ENCODE measurements around the gene ZFP90. TPM values are rescaled to one million over a fixed set of nuclear protein-coding genes. Genes with fewer than 3 reads are reported as not detected.

Gene ZFP90
- 10 to 100 TPM; 27.2 to 30.3 TPM for total RNA-seq

- H3K27me3 ChIP-seq (replicated peaks; ENCODE audit: insufficient read depth): no peaks in the 10 kb centered on the region
- no peaks in the 10 kb centered on the region for H3K9me3 ChIP-seq
- whole genome bisulfite sequencing: 2% methylated on average over 56 of the region's 71 CpGs
- peak within 1 kb of the TSS; percentile 84 to 91 for H3K4me3 ChIP-seq
- no peaks in the 10 kb centered on the region for H3K4me1 ChIP-seq (replicated peaks)
- TF ChIP-seq POLR2A (IDR thresholded peaks at IDR 0.05) (peak; percentile 48), POLR2AphosphoS5 (IDR thresholded peaks at IDR 0.05) (peak; percentile 89), CTCF (IDR thresholded peaks at IDR 0.05) (no peak)
- DNase-seq (ENCODE audit: low spot score): peak; percentile 76
- intact Hi-C loops (cut with DNase I): no loop called here
- no peaks in the 10 kb centered on the region for H3K36me3 ChIP-seq
- peak within 1 kb of the TSS; percentile 57 to 66 for H3K27ac ChIP-seq
Measured at GRCh38 chr16:68538880-68539701, at the start of gene ZFP90. ZFP90 (plus strand) TSS chr16:68539291; CDS start chr16:68539793, 502 bp downstream.

- Histone ChIP-seq H3K4me1 (replicated peaks) (no peaks in the 10 kb centered on the region), H3K27me3 (replicated peaks; ENCODE audit: insufficient read depth) (no peaks in the 10 kb centered on the region), H3K9me3 (no peaks in the 10 kb centered on the region), H3K4me3 (no peak overlapping the region), H3K27ac (no peak overlapping the region), H3K36me3 (no peaks in the 10 kb centered on the region)
- intact Hi-C loops (cut with DNase I): no loop called here
- WGBS: 50% methylated on average over 1 of the region's 1 CpG
- no peak for DNase-seq (ENCODE audit: low spot score)
- TF ChIP-seq POLR2A (IDR thresholded peaks at IDR 0.05) (no peak), POLR2AphosphoS5 (IDR thresholded peaks at IDR 0.05) (no peak), CTCF (IDR thresholded peaks at IDR 0.05) (no peak)
Measured at GRCh38 chr16:68490358-68490757, 48.7 kb upstream of the ZFP90 start.

GRCh38 chr16:68490829-68491575, 48.1 kb upstream of the ZFP90 start:
- intact Hi-C loops (cut with DNase I): no loop called here
- no peak overlapping the region for H3K4me3 ChIP-seq
- peak; percentile 79 for DNase-seq (ENCODE audit: low spot score)
- H3K27me3 ChIP-seq (replicated peaks; ENCODE audit: insufficient read depth): no peaks in the 10 kb centered on the region
- H3K27ac ChIP-seq: no peak overlapping the region
- TF ChIP-seq POLR2A (IDR thresholded peaks at IDR 0.05): no peak
- peak; percentile 77 for TF ChIP-seq POLR2AphosphoS5 (IDR thresholded peaks at IDR 0.05)
- TF ChIP-seq CTCF (IDR thresholded peaks at IDR 0.05): no peak
- H3K36me3 ChIP-seq: no peaks in the 10 kb centered on the region
- WGBS: 36% methylated on average over 13 of the region's 13 CpGs
- H3K4me1 ChIP-seq (replicated peaks): no peaks in the 10 kb centered on the region
- H3K9me3 ChIP-seq: no peaks in the 10 kb centered on the region

GRCh38 chr16:68491576-68491950, 47.5 kb upstream of the ZFP90 start:
- Histone ChIP-seq H3K9me3 (no peaks in the 10 kb centered on the region), H3K4me1 (replicated peaks) (no peaks in the 10 kb centered on the region), H3K36me3 (no peaks in the 10 kb centered on the region), H3K4me3 (no peak overlapping the region), H3K27ac (no peak overlapping the region), H3K27me3 (replicated peaks; ENCODE audit: insufficient read depth) (no peaks in the 10 kb centered on the region)
- DNase-seq (ENCODE audit: low spot score): no peak
- intact Hi-C loops (cut with DNase I): no loop called here
- no peak for TF ChIP-seq POLR2A (IDR thresholded peaks at IDR 0.05)
- no peak for TF ChIP-seq CTCF (IDR thresholded peaks at IDR 0.05)
- TF ChIP-seq POLR2AphosphoS5 (IDR thresholded peaks at IDR 0.05): no peak
- WGBS: 78% methylated on average over 14 of the region's 14 CpGs
